ENCODE data around the gene PF4V1.
"Not testable (repeated sequence)": the region's sequence is repeated elsewhere in the genome, so short reads cannot be mapped to it uniquely, and the experiment has no call there.

Gene PF4V1

DNA sequence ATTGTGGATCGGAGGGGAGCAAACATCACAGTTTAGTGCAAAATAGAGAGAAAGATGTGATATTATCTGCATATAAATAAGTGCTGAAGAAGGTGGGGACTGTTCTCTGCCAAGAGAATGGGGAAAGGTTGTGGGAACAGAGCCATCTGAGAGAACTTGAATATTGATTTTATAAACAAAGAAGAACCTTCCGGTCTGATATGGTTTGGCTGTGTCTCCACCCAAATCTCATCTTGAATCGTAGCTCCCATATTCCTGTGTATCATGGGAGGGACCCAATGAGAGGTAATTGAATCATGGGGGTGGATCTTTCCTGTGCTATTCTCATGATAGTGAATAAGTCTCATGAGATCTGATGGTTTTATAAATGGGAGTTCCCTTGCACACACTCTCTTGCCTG, 46.2 kb downstream of the PF4V1 start:
- DNase-seq; H3K4me3 ChIP-seq (ENCODE audit: control insufficient read depth in 1 of 7, extremely low read depth in 1 of 7, insufficient read depth in 4 of 7, low read depth in 2 of 7, low read length in 6 of 7); H3K4me1 ChIP-seq (ENCODE audit: control extremely low read depth in 1 of 4, control insufficient read depth in 4 of 4, insufficient read depth in 4 of 4, low read length in 3 of 4); H3K27me3 ChIP-seq (replicated peaks in 2 of 5; ENCODE audit: control insufficient read depth in 4 of 5, insufficient read depth in 5 of 5, low read length in 4 of 5); H3K9me3 ChIP-seq (ENCODE audit: control extremely low read depth in 1 of 5, control insufficient read depth in 4 of 5, insufficient read depth in 2 of 5, low read depth in 1 of 5, low read length in 4 of 5); POLR2A ChIA-PET; H3K36me3 ChIP-seq (ENCODE audit: control insufficient read depth in 4 of 4, insufficient read depth in 4 of 4, low read length in 3 of 4); H3K27ac ChIP-seq (ENCODE audit: insufficient read depth in 1 of 2, low read depth in 1 of 2, low read length in 2 of 2, poor library complexity in 1 of 2, severe bottlenecking in 2 of 2); CTCF ChIA-PET: not testable (repeated sequence)
- 83% methylated on average over 2 of the region's 3 CpGs for WGBS (ENCODE audit: insufficient coverage)

DNA sequence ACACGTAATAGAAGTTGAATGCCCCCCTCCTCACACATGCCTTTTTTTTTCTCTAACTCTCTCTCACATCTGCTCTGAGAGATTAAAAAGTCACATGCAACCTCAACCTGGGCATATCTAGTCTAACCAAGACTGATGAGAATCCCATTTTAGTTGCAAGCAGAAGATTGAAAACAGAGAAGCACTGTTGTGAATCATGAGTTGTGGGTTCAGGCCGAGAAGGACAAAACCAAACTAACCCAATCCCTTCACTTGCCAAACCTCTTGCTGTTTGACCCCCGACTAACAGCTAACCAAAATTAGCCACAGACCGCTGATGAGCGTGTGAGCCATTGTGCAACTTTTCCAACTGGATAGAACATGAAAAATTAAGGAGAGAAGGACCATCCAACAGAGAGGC, 47.9 kb downstream of the PF4V1 start:
- CTCF ChIA-PET, result interaction anchor here (2.8 kb wide), 1 partner anchor 10 kb away, joined by 9 read pairs; no protein-coding TSS in a partner anchor
- no peaks in the 10 kb centered on the region for H3K36me3 ChIP-seq (ENCODE audit: control insufficient read depth in 4 of 4, insufficient read depth in 4 of 4, low read length in 3 of 4)
- no peak overlapping the region for H3K27ac ChIP-seq (ENCODE audit: insufficient read depth in 1 of 2, low read depth in 1 of 2, low read length in 2 of 2, poor library complexity in 1 of 2, severe bottlenecking in 2 of 2)
- peaks cover 0 to 5% (median 0%) of the 10 kb centered on the region in 4 experiments for H3K4me1 ChIP-seq (ENCODE audit: control extremely low read depth in 1 of 4, control insufficient read depth in 4 of 4, insufficient read depth in 4 of 4, low read length in 3 of 4)
- no peak overlapping the region for H3K4me3 ChIP-seq (ENCODE audit: control insufficient read depth in 1 of 7, extremely low read depth in 1 of 7, insufficient read depth in 4 of 7, low read depth in 2 of 7, low read length in 6 of 7)
- no peaks in the 10 kb centered on the region for H3K9me3 ChIP-seq (ENCODE audit: control extremely low read depth in 1 of 5, control insufficient read depth in 4 of 5, insufficient read depth in 2 of 5, low read depth in 1 of 5, low read length in 4 of 5)
- H3K27me3 ChIP-seq (replicated peaks in 2 of 5; ENCODE audit: control insufficient read depth in 4 of 5, insufficient read depth in 5 of 5, low read length in 4 of 5), result no peaks in the 10 kb centered on the region
- DNase-seq, result peak in 2 of 3 donors; percentile 20 to 46
- WGBS (ENCODE audit: insufficient coverage), result 96% methylated on average over 3 of the region's 5 CpGs
- POLR2A ChIA-PET, result no interaction called here

DNA sequence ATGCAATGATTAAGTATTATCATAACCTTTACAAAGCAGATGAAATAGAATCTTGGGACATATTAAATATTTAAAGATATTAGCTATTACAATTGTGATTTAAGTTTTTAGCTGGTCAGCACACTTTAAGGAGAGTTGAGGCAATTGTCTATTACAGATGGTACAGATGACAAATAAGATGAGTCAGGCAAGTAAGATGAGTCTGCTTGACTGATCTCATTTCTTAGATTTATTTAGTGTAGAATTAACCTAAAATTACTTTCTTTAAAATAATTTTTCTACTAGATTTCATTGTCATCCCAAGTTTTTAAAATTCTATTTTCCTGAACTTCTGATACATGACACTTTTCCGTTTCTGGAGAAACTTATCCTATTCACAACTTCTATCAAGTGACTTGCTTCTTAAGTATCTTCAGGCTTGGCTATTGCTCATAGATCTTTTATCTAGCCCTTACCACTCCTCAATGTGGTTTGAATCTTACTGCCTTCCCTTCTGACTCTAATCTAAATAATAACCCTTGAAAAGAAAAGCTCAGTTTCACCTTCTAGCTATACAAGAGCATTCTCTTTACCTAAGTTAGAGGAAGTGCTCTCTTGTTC, 49.0 kb downstream of the PF4V1 start:
- Histone ChIP-seq H3K4me3 (ENCODE audit: control insufficient read depth in 1 of 7, extremely low read depth in 1 of 7, insufficient read depth in 4 of 7, low read depth in 2 of 7, low read length in 6 of 7) (no peak overlapping the region), H3K9me3 (ENCODE audit: control extremely low read depth in 1 of 5, control insufficient read depth in 4 of 5, insufficient read depth in 2 of 5, low read depth in 1 of 5, low read length in 4 of 5) (no peaks in the 10 kb centered on the region), H3K36me3 (ENCODE audit: control insufficient read depth in 4 of 4, insufficient read depth in 4 of 4, low read length in 3 of 4) (no peaks in the 10 kb centered on the region), H3K27me3 (replicated peaks in 2 of 5; ENCODE audit: control insufficient read depth in 4 of 5, insufficient read depth in 5 of 5, low read length in 4 of 5) (no peaks in the 10 kb centered on the region), H3K4me1 (ENCODE audit: control extremely low read depth in 1 of 4, control insufficient read depth in 4 of 4, insufficient read depth in 4 of 4, low read length in 3 of 4) (peaks cover 0 to 5% (median 0%) of the 10 kb centered on the region in 4 experiments), H3K27ac (ENCODE audit: insufficient read depth in 1 of 2, low read depth in 1 of 2, low read length in 2 of 2, poor library complexity in 1 of 2, severe bottlenecking in 2 of 2) (no peak overlapping the region)
- POLR2A ChIA-PET, result no interaction called here
- peak in 2 of 3 donors; percentile 21 to 45 for DNase-seq
- CTCF ChIA-PET, result interaction anchor here (0.7 to 2.8 kb wide), 4 partner anchors 9 to 173 kb away, joined by 3 to 9 read pairs (median 3); no protein-coding TSS in a partner anchor
- WGBS (ENCODE audit: insufficient coverage), result no CpG with 5 or more reads among the region's 1 CpG

DNA sequence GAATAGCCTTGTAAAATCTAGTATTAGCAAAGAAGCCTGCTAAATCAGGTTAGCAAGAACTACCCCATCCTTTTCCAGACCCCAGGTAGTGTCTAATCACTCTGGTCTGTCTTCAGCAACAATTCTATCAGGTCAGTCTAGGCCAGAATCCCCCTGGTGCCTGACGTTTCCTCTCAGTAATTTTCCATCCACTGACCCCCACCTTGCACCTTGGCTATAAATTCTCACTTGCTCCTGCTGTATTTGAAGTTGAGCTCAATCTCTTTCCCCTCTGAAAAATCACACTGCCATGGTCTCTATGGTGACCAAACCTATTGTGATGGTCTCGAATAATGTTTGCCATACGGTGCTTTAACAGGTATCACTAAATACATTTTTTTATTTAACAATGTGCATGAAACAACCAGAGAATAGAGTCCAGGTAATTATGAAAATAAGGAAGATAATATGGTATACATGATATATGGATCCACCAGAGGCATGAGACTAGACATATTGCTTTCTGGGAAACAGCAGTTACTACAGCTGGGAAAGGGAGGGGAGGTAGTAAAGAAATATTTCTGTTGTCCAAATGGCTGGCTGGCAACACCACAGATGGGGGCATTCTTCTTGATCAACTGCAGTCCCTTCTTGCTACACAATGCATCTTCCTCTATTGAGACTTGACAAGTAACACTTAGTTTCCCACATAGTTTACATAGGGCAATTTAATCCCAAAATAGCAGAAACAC, 49.9 kb downstream of the PF4V1 start:
- Histone ChIP-seq H3K27ac (ENCODE audit: insufficient read depth in 1 of 2, low read depth in 1 of 2, low read length in 2 of 2, poor library complexity in 1 of 2, severe bottlenecking in 2 of 2) (no peak overlapping the region), H3K4me1 (ENCODE audit: control extremely low read depth in 1 of 4, control insufficient read depth in 4 of 4, insufficient read depth in 4 of 4, low read length in 3 of 4) (peaks cover 0 to 5% (median 0%) of the 10 kb centered on the region in 4 experiments), H3K4me3 (ENCODE audit: control insufficient read depth in 1 of 7, extremely low read depth in 1 of 7, insufficient read depth in 4 of 7, low read depth in 2 of 7, low read length in 6 of 7) (no peak overlapping the region), H3K9me3 (ENCODE audit: control extremely low read depth in 1 of 5, control insufficient read depth in 4 of 5, insufficient read depth in 2 of 5, low read depth in 1 of 5, low read length in 4 of 5) (no peaks in the 10 kb centered on the region), H3K27me3 (replicated peaks in 2 of 5; ENCODE audit: control insufficient read depth in 4 of 5, insufficient read depth in 5 of 5, low read length in 4 of 5) (no peaks in the 10 kb centered on the region), H3K36me3 (ENCODE audit: control insufficient read depth in 4 of 4, insufficient read depth in 4 of 4, low read length in 3 of 4) (no peaks in the 10 kb centered on the region)
- CTCF ChIA-PET, result interaction anchor here (0.9 kb wide), 1 partner anchor 8 kb away, joined by 4 read pairs; no protein-coding TSS in a partner anchor
- POLR2A ChIA-PET, result interaction anchor here (0.6 kb wide), 1 partner anchor 117 kb away, joined by 3 read pairs; no protein-coding TSS in a partner anchor
- 71% methylated on average over 1 of the region's 3 CpGs for WGBS (ENCODE audit: insufficient coverage)
- DNase-seq, result no peak

Data from common myeloid progenitor, CD34-positive (primary cell).